H1 (cell line): ENCODE data around the gene NTNG2. TPM values are rescaled to one million over a fixed set of nuclear protein-coding genes. Genes with fewer than 3 reads are reported as not detected.

ENCODE experiments used
- BRCA1 ChIP-seq: IDR thresholded peaks from 2 replicates; pipeline ENCODE4 v1.6.1; 2012; ENCODE audit warnings: low read depth, low read length, improper control_type of control experiment
- FOSL1 ChIP-seq: IDR thresholded peaks from 2 replicates; pipeline ENCODE4 v1.6.1; 2011; ENCODE audit warnings: mild to moderate bottlenecking, low read depth, low read length, moderate library complexity; ENCODE audit not compliant: insufficient read depth
- RAD21 ChIP-seq, 2 experiments: IDR thresholded peaks in 1 of 2; conservative IDR thresholded peaks in 1 of 2; 2 replicates each; pipeline ENCODE4 v1.6.1; 2011; ENCODE audit warnings: low read depth in 2 of 2, low read length in 2 of 2, improper control_type of control experiment in 1 of 2, inconsistent platforms in 1 of 2, mild to moderate bottlenecking in 1 of 2, moderate library complexity in 1 of 2
- SRF ChIP-seq: IDR thresholded peaks from 2 replicates; pipeline ENCODE4 v1.6.1; 2011; ENCODE audit warnings: mild to moderate bottlenecking, low read depth, low read length, moderate library complexity
- TEAD4 ChIP-seq: IDR thresholded peaks from 2 replicates; pipeline ENCODE4 v1.6.1; 2012; ENCODE audit warnings: low read depth, low read length, inconsistent platforms, mixed read lengths
- polyA plus RNA-seq, 7 experiments: library from polyadenylated mRNA; depleted of rRNA in 3 of 7; stranded (reverse) in 5 of 7; unstranded in 2 of 7; fragments of >200 nt in 5 of 7; fragments of 200-250 nt in 2 of 7; gene quantifications; 1 replicate in 5 of 7; 2 replicates in 1 of 7; 4 replicates in 1 of 7; pipeline versions ENCODE4 v1.2.1 to v1.2.3, GENCODE V29; 2011 to 2013; ENCODE audit warnings: missing spikeins in 2 of 7, mixed read lengths in 2 of 7
- total RNA-seq: library from RNA; stranded (reverse); fragmentation: NEBNext Ultra II Directional; extraction: Animal tissue kit (Norgen Biotek cat#: 25700); gene quantifications from 2 replicates; pipeline ENCODE4 v1.2.1, GENCODE V29; 2021
- TF ChIP-seq, protein P1 (sequence below): fragments of 300-600 bp; sonication (generic); IDR thresholded peaks from 2 replicates; pipeline ENCODE4 v1.7.1; 2012; ENCODE audit warnings: low read length, moderate library complexity, mild to moderate bottlenecking, inconsistent platforms; ENCODE audit not compliant: insufficient replicate concordance
- TF ChIP-seq, protein P2 (sequence below): IDR thresholded peaks from 2 replicates; pipeline ENCODE4 v1.6.1; 2011; ENCODE audit warnings: low read length, improper control_type of control experiment
- TF ChIP-seq, protein P3 (sequence below): IDR thresholded peaks from 2 replicates; pipeline ENCODE4 v1.6.1; 2012; ENCODE audit warnings: low read length, inconsistent platforms

Gene NTNG2
- total and polyA plus RNA-seq, 2 of the 8 experiments (the other 6 are each of a cell fraction or from before 2014, with no cell fraction given), result 1.4 to 1.5 TPM

DNA sequence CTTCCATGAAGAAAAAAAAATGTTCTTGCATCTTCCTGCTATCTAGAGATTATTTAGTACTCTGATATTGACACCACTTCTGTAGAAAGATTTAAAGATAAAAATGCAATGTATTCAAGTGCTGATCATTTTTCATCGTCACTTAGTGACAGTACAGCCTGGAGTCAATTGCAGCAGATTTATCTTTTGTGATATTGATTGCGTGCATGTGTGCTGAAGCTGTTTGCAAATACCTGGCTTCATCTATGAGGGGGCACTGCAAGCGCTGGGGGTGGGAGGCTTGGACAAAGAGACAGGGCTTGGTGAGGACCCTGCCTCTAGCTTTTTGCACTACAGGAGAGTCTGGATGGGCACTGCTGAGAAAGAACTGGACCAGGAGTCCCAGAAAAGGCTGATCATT, 44.2 kb upstream of the NTNG2 start (continued):
- TF ChIP-seq, protein P1, sequence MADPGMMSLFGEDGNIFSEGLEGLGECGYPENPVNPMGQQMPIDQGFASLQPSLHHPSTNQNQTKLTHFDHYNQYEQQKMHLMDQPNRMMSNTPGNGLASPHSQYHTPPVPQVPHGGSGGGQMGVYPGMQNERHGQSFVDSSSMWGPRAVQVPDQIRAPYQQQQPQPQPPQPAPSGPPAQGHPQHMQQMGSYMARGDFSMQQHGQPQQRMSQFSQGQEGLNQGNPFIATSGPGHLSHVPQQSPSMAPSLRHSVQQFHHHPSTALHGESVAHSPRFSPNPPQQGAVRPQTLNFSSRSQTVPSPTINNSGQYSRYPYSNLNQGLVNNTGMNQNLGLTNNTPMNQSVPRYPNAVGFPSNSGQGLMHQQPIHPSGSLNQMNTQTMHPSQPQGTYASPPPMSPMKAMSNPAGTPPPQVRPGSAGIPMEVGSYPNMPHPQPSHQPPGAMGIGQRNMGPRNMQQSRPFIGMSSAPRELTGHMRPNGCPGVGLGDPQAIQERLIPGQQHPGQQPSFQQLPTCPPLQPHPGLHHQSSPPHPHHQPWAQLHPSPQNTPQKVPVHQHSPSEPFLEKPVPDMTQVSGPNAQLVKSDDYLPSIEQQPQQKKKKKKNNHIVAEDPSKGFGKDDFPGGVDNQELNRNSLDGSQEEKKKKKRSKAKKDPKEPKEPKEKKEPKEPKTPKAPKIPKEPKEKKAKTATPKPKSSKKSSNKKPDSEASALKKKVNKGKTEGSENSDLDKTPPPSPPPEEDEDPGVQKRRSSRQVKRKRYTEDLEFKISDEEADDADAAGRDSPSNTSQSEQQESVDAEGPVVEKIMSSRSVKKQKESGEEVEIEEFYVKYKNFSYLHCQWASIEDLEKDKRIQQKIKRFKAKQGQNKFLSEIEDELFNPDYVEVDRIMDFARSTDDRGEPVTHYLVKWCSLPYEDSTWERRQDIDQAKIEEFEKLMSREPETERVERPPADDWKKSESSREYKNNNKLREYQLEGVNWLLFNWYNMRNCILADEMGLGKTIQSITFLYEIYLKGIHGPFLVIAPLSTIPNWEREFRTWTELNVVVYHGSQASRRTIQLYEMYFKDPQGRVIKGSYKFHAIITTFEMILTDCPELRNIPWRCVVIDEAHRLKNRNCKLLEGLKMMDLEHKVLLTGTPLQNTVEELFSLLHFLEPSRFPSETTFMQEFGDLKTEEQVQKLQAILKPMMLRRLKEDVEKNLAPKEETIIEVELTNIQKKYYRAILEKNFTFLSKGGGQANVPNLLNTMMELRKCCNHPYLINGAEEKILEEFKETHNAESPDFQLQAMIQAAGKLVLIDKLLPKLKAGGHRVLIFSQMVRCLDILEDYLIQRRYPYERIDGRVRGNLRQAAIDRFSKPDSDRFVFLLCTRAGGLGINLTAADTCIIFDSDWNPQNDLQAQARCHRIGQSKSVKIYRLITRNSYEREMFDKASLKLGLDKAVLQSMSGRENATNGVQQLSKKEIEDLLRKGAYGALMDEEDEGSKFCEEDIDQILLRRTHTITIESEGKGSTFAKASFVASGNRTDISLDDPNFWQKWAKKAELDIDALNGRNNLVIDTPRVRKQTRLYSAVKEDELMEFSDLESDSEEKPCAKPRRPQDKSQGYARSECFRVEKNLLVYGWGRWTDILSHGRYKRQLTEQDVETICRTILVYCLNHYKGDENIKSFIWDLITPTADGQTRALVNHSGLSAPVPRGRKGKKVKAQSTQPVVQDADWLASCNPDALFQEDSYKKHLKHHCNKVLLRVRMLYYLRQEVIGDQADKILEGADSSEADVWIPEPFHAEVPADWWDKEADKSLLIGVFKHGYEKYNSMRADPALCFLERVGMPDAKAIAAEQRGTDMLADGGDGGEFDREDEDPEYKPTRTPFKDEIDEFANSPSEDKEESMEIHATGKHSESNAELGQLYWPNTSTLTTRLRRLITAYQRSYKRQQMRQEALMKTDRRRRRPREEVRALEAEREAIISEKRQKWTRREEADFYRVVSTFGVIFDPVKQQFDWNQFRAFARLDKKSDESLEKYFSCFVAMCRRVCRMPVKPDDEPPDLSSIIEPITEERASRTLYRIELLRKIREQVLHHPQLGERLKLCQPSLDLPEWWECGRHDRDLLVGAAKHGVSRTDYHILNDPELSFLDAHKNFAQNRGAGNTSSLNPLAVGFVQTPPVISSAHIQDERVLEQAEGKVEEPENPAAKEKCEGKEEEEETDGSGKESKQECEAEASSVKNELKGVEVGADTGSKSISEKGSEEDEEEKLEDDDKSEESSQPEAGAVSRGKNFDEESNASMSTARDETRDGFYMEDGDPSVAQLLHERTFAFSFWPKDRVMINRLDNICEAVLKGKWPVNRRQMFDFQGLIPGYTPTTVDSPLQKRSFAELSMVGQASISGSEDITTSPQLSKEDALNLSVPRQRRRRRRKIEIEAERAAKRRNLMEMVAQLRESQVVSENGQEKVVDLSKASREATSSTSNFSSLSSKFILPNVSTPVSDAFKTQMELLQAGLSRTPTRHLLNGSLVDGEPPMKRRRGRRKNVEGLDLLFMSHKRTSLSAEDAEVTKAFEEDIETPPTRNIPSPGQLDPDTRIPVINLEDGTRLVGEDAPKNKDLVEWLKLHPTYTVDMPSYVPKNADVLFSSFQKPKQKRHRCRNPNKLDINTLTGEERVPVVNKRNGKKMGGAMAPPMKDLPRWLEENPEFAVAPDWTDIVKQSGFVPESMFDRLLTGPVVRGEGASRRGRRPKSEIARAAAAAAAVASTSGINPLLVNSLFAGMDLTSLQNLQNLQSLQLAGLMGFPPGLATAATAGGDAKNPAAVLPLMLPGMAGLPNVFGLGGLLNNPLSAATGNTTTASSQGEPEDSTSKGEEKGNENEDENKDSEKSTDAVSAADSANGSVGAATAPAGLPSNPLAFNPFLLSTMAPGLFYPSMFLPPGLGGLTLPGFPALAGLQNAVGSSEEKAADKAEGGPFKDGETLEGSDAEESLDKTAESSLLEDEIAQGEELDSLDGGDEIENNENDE, result no peak
- TF ChIP-seq, protein P2, sequence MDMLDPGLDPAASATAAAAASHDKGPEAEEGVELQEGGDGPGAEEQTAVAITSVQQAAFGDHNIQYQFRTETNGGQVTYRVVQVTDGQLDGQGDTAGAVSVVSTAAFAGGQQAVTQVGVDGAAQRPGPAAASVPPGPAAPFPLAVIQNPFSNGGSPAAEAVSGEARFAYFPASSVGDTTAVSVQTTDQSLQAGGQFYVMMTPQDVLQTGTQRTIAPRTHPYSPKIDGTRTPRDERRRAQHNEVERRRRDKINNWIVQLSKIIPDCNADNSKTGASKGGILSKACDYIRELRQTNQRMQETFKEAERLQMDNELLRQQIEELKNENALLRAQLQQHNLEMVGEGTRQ, result no peak
- TF ChIP-seq, protein P3, sequence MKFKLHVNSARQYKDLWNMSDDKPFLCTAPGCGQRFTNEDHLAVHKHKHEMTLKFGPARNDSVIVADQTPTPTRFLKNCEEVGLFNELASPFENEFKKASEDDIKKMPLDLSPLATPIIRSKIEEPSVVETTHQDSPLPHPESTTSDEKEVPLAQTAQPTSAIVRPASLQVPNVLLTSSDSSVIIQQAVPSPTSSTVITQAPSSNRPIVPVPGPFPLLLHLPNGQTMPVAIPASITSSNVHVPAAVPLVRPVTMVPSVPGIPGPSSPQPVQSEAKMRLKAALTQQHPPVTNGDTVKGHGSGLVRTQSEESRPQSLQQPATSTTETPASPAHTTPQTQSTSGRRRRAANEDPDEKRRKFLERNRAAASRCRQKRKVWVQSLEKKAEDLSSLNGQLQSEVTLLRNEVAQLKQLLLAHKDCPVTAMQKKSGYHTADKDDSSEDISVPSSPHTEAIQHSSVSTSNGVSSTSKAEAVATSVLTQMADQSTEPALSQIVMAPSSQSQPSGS, result no peak
- no peak for TF ChIP-seq RAD21 (IDR thresholded peaks at IDR 0.05 in 1 of 2, conservative IDR thresholded peaks at IDR 0.05 in 1 of 2; ENCODE audit: low read depth in 2 of 2, low read length in 2 of 2)
- TF ChIP-seq SRF, result no peak
- TF ChIP-seq BRCA1, result no peak
- TF ChIP-seq TEAD4, result no peak
- no peak for TF ChIP-seq FOSL1
